ENCODE data around the gene AURKB. TPM values are rescaled to one million over a fixed set of nuclear protein-coding genes. Genes with fewer than 3 reads are reported as not detected.

Gene AURKB
- total RNA-seq (2022) (82.8 and 89.4 TPM in 2 replicates), Bru-seq, nascent RNA (percentile 82 among the genes with signal in this experiment), BruChase-seq, experiment 1, labeled RNA remaining after a 2-hour chase (percentile 85 among the genes with signal in this experiment), BruChase-seq, experiment 2, labeled RNA remaining after a 6-hour chase (percentile 91 among the genes with signal in this experiment)
- long read RNA-seq, transcript AURKB-214 (9 exons, 1,227 nt), result major isoform, 102 of 186 reads
- long read RNA-seq, transcript AURKB-202 (8 exons, 1,167 nt), result minor isoform, 19 of 186 reads
- long read RNA-seq, transcript AURKB-201 (9 exons, 1,254 nt), result minor isoform, 5 of 186 reads
- long read RNA-seq, partial matches to known transcripts, result 4 of 186 reads
- long read RNA-seq, other reads (novel, unspliced or antisense), result 54 of 186 reads

GRCh38 chr17:8209907-8210760, at the start of gene AURKB:
TSS of gene AURKB (minus strand) at chr17:8210575. CDS start at chr17:8210224, 351 bp downstream.
- ChIA-PET CTCF (interaction anchor here (0.6 to 1.4 kb wide), 4 partner anchors 9 to 20 kb away, joined by 3 to 4 read pairs (median 4); partner anchors contain the start of gene BORCS6), POLR2A (interaction anchor here (0.8 to 3.0 kb wide), 10 partner anchors 9 to 85 kb away, joined by 3 to 24 read pairs (median 7); partner anchors contain the start of genes BORCS6, CTC1 and SLC25A35)
- peak within 1 kb of the TSS; percentile 99 for H3K27ac Mint-ChIP-seq (ENCODE audit: unreplicated experiment)
- no peaks in the 10 kb centered on the region for H3K27me3 Mint-ChIP-seq (ENCODE audit: insufficient read depth, unreplicated experiment)
- Histone ChIP-seq H3K9me3 (no peaks in the 10 kb centered on the region), H3K36me3 (ENCODE audit: control insufficient read depth, insufficient read depth, low read length) (no peaks in the 10 kb centered on the region), H3K4me1 (peaks cover 4% of the 10 kb centered on the region; the same call in 1 of the 2 replicates), H3K4me3 (ENCODE audit: low read depth, low read length) (peak within 1 kb of the TSS; percentile 84), H3K27me3 (replicated peaks; ENCODE audit: control insufficient read depth, insufficient read depth, low read length) (no peaks in the 10 kb centered on the region)
- H3K9me3 Mint-ChIP-seq (ENCODE audit: unreplicated experiment), result no peaks in the 10 kb centered on the region
- BruUV-seq (replicated peaks), result no TSS peak
- H3K36me3 Mint-ChIP-seq (ENCODE audit: insufficient read depth, unreplicated experiment), result peaks cover 46% of the 10 kb centered on the region
- peak within 1 kb of the TSS; percentile 100 for H3K4me3 Mint-ChIP-seq (ENCODE audit: unreplicated experiment)
- DNase-seq, result peak; percentile 90 to 92
- H3K4me1 Mint-ChIP-seq (ENCODE audit: low read depth, unreplicated experiment), result peaks cover 8% of the 10 kb centered on the region
- TF ChIP-seq CTCF (IDR thresholded peaks at IDR 0.05; ENCODE audit: insufficient read depth in 1 of 2, low read depth in 1 of 2, low read length in 1 of 2, severe bottlenecking in 1 of 2, unreplicated experiment in 1 of 2), result no peak
- intact Hi-C loops (cut with micrococcal nuclease; ENCODE audit: unreplicated experiment), result loop anchor here (1.0 kb wide), 2 partner anchors 13 to 23 kb away; no protein-coding TSS in a partner anchor

GRCh38 chr17:8257801-8258200, 47.4 kb upstream of the AURKB start:
- H3K27me3 Mint-ChIP-seq (ENCODE audit: insufficient read depth, unreplicated experiment), result no peaks in the 10 kb centered on the region
- H3K36me3 ChIP-seq (ENCODE audit: control insufficient read depth, insufficient read depth, low read length), result no peaks in the 10 kb centered on the region
- H3K27me3 ChIP-seq (replicated peaks; ENCODE audit: control insufficient read depth, insufficient read depth, low read length), result no peaks in the 10 kb centered on the region
- H3K4me3 ChIP-seq (ENCODE audit: low read depth, low read length), result no peak overlapping the region
- H3K9me3 ChIP-seq, result no peaks in the 10 kb centered on the region
- H3K4me1 Mint-ChIP-seq (ENCODE audit: low read depth, unreplicated experiment), result no peaks in the 10 kb centered on the region
- no peaks in the 10 kb centered on the region for H3K4me1 ChIP-seq
- H3K9me3 Mint-ChIP-seq (ENCODE audit: unreplicated experiment), result no peaks in the 10 kb centered on the region
- TF ChIP-seq CTCF (IDR thresholded peaks at IDR 0.05; ENCODE audit: insufficient read depth in 1 of 2, low read depth in 1 of 2, low read length in 1 of 2, severe bottlenecking in 1 of 2, unreplicated experiment in 1 of 2), result no peak
- intact Hi-C loops (cut with micrococcal nuclease; ENCODE audit: unreplicated experiment), result no loop called here
- no peak overlapping the region for H3K4me3 Mint-ChIP-seq (ENCODE audit: unreplicated experiment)
- POLR2A ChIA-PET, result no interaction called here
- H3K27ac Mint-ChIP-seq (ENCODE audit: unreplicated experiment), result no peak overlapping the region
- CTCF ChIA-PET, result interaction anchor here (0.6 kb wide), 1 partner anchor 18 kb away, joined by 3 read pairs; no protein-coding TSS in a partner anchor
- H3K36me3 Mint-ChIP-seq (ENCODE audit: insufficient read depth, unreplicated experiment), result peaks cover 27% of the 10 kb centered on the region
- no TSS peak for BruUV-seq (replicated peaks)
- no peak for DNase-seq

- Mint-ChIP-seq H3K27me3 (ENCODE audit: insufficient read depth, unreplicated experiment) (no peaks in the 10 kb centered on the region), H3K27ac (ENCODE audit: unreplicated experiment) (no peak overlapping the region), H3K4me1 (ENCODE audit: low read depth, unreplicated experiment) (no peaks in the 10 kb centered on the region), H3K36me3 (ENCODE audit: insufficient read depth, unreplicated experiment) (peaks cover 25% of the 10 kb centered on the region), H3K4me3 (ENCODE audit: unreplicated experiment) (no peak overlapping the region), H3K9me3 (ENCODE audit: unreplicated experiment) (no peaks in the 10 kb centered on the region)
- DNase-seq, result no peak
- Histone ChIP-seq H3K36me3 (ENCODE audit: control insufficient read depth, insufficient read depth, low read length) (no peaks in the 10 kb centered on the region), H3K4me1 (no peaks in the 10 kb centered on the region), H3K9me3 (no peaks in the 10 kb centered on the region), H3K27me3 (replicated peaks; ENCODE audit: control insufficient read depth, insufficient read depth, low read length) (no peaks in the 10 kb centered on the region), H3K4me3 (ENCODE audit: low read depth, low read length) (no peak overlapping the region)
- POLR2A ChIA-PET, result no interaction called here
- no peak for TF ChIP-seq CTCF (IDR thresholded peaks at IDR 0.05; ENCODE audit: insufficient read depth in 1 of 2, low read depth in 1 of 2, low read length in 1 of 2, severe bottlenecking in 1 of 2, unreplicated experiment in 1 of 2)
- intact Hi-C loops (cut with micrococcal nuclease; ENCODE audit: unreplicated experiment), result no loop called here
- no TSS peak for BruUV-seq (replicated peaks)
- CTCF ChIA-PET, result interaction anchor here (1.6 kb wide), 1 partner anchor 44 kb away, joined by 4 read pairs; no protein-coding TSS in a partner anchor
Measured at GRCh38 chr17:8256691-8257090, 46.3 kb upstream of the AURKB start.
